ENCODE results near the gene CDH13. TPM values are rescaled to one million over a fixed set of nuclear protein-coding genes. Genes with fewer than 3 reads are reported as not detected.

CDH13 gene
- total and polyA plus RNA-seq, 9 of the 15 experiments (the other 6 are each of a cell fraction or from before 2014, with no cell fraction given): 0.03 TPM; not detected in 8

DNA sequence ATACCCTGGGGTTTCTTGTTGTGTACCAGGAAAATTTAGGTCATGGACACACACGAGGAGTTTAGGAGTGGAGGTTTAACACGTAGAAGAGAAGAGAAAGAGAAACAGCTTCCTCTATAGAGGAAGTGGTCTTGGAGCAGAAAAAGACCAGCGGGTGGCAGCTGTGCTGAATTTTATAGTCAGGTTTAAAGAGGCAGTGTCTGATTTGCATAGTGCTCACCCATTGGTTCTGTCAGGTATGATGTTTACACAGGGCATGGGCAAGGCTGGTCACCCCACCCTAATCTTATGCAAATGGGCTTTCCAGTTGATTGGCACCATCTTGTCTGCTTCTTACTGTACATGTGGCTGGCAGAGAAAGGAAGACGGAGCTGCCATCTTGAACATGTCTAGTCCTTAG lies 309.0 kb downstream of the CDH13 start:
- no peak overlapping the region for H3K9ac ChIP-seq (ENCODE audit: insufficient read depth in 1 of 2, low read depth in 2 of 2, low read length in 2 of 2)
- H3K27ac ChIP-seq (ENCODE audit: extremely low read depth, low read depth, low read length): no peak overlapping the region
- in situ Hi-C loops (cut with MboI): no loop called here
- no peak overlapping the region for H3K4me2 ChIP-seq (ENCODE audit: insufficient read depth, low read length)
- no peak for FAIRE-seq
- no peak for TF ChIP-seq CREBBP (IDR thresholded peaks at IDR 0.05; ENCODE audit: low read depth, low read length)
- TF ChIP-seq GABPB1 (CRISPR knock-in tag; IDR thresholded peaks at IDR 0.05): no peak
- TF ChIP-seq ZKSCAN8 (CRISPR knock-in tag; IDR thresholded peaks at IDR 0.05): no peak
- no peak for TF ChIP-seq ZNF316 (IDR thresholded peaks at IDR 0.05)
- no peak for TF ChIP-seq NFE2L1 (tag; IDR thresholded peaks at IDR 0.05; ENCODE audit: borderline replicate concordance, low read depth)
- no peak for TF ChIP-seq ZSCAN32 (CRISPR knock-in tag; IDR thresholded peaks at IDR 0.05)
- no peak for TF ChIP-seq NCOA4 (IDR thresholded peaks at IDR 0.05; ENCODE audit: partially characterized antibody)
- no peak for TF ChIP-seq CEBPB (tag; IDR thresholded peaks at IDR 0.05)
- no peak for TF ChIP-seq FOS (IDR thresholded peaks at IDR 0.05; ENCODE audit: extremely low read depth, insufficient read length)
- no peak for TF ChIP-seq CBFA2T2 (conservative IDR thresholded peaks at IDR 0.05)
- no peak for TF ChIP-seq LCOR (CRISPR knock-in tag; IDR thresholded peaks at IDR 0.05)
- TF ChIP-seq L3MBTL2 (IDR thresholded peaks at IDR 0.05): no peak
- TF ChIP-seq JUN (IDR thresholded peaks at IDR 0.05; ENCODE audit: borderline replicate concordance, low read depth, low read length): no peak
- TF ChIP-seq JUN (CRISPR knock-in tag; IDR thresholded peaks at IDR 0.05; ENCODE audit: borderline replicate concordance): no peak
- TF ChIP-seq, protein P1, sequence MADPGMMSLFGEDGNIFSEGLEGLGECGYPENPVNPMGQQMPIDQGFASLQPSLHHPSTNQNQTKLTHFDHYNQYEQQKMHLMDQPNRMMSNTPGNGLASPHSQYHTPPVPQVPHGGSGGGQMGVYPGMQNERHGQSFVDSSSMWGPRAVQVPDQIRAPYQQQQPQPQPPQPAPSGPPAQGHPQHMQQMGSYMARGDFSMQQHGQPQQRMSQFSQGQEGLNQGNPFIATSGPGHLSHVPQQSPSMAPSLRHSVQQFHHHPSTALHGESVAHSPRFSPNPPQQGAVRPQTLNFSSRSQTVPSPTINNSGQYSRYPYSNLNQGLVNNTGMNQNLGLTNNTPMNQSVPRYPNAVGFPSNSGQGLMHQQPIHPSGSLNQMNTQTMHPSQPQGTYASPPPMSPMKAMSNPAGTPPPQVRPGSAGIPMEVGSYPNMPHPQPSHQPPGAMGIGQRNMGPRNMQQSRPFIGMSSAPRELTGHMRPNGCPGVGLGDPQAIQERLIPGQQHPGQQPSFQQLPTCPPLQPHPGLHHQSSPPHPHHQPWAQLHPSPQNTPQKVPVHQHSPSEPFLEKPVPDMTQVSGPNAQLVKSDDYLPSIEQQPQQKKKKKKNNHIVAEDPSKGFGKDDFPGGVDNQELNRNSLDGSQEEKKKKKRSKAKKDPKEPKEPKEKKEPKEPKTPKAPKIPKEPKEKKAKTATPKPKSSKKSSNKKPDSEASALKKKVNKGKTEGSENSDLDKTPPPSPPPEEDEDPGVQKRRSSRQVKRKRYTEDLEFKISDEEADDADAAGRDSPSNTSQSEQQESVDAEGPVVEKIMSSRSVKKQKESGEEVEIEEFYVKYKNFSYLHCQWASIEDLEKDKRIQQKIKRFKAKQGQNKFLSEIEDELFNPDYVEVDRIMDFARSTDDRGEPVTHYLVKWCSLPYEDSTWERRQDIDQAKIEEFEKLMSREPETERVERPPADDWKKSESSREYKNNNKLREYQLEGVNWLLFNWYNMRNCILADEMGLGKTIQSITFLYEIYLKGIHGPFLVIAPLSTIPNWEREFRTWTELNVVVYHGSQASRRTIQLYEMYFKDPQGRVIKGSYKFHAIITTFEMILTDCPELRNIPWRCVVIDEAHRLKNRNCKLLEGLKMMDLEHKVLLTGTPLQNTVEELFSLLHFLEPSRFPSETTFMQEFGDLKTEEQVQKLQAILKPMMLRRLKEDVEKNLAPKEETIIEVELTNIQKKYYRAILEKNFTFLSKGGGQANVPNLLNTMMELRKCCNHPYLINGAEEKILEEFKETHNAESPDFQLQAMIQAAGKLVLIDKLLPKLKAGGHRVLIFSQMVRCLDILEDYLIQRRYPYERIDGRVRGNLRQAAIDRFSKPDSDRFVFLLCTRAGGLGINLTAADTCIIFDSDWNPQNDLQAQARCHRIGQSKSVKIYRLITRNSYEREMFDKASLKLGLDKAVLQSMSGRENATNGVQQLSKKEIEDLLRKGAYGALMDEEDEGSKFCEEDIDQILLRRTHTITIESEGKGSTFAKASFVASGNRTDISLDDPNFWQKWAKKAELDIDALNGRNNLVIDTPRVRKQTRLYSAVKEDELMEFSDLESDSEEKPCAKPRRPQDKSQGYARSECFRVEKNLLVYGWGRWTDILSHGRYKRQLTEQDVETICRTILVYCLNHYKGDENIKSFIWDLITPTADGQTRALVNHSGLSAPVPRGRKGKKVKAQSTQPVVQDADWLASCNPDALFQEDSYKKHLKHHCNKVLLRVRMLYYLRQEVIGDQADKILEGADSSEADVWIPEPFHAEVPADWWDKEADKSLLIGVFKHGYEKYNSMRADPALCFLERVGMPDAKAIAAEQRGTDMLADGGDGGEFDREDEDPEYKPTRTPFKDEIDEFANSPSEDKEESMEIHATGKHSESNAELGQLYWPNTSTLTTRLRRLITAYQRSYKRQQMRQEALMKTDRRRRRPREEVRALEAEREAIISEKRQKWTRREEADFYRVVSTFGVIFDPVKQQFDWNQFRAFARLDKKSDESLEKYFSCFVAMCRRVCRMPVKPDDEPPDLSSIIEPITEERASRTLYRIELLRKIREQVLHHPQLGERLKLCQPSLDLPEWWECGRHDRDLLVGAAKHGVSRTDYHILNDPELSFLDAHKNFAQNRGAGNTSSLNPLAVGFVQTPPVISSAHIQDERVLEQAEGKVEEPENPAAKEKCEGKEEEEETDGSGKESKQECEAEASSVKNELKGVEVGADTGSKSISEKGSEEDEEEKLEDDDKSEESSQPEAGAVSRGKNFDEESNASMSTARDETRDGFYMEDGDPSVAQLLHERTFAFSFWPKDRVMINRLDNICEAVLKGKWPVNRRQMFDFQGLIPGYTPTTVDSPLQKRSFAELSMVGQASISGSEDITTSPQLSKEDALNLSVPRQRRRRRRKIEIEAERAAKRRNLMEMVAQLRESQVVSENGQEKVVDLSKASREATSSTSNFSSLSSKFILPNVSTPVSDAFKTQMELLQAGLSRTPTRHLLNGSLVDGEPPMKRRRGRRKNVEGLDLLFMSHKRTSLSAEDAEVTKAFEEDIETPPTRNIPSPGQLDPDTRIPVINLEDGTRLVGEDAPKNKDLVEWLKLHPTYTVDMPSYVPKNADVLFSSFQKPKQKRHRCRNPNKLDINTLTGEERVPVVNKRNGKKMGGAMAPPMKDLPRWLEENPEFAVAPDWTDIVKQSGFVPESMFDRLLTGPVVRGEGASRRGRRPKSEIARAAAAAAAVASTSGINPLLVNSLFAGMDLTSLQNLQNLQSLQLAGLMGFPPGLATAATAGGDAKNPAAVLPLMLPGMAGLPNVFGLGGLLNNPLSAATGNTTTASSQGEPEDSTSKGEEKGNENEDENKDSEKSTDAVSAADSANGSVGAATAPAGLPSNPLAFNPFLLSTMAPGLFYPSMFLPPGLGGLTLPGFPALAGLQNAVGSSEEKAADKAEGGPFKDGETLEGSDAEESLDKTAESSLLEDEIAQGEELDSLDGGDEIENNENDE (IDR thresholded peaks at IDR 0.05; ENCODE audit: low read depth, low read length): no peak
- no peaks in the 10 kb centered on the region for H3K27me3 ChIP-seq (ENCODE audit: control insufficient read depth in 2 of 2, insufficient read depth in 2 of 2, low read length in 2 of 2)
- no peak for DNase-seq (ENCODE audit: extremely low read depth in 1 of 4, low spot score in 3 of 4)
- no peaks in the 10 kb centered on the region for H3K9me1 ChIP-seq (ENCODE audit: control insufficient read depth, insufficient read depth, low read length)
- no peaks in the 10 kb centered on the region; the same call in 1 of the 2 replicates for H3K9me3 ChIP-seq (replicated peaks; ENCODE audit: control insufficient read depth, insufficient read depth, low read depth, low read length)
- no peaks in the 10 kb centered on the region for H3K36me3 ChIP-seq (ENCODE audit: control insufficient read depth, insufficient read depth, low read length)
- WGBS (ENCODE audit: insufficient coverage, low coverage, missing lambda C conversion rate): 0% methylated on average over 4 of the region's 4 CpGs
- H3K79me2 ChIP-seq (ENCODE audit: control insufficient read depth, insufficient read depth, low read length): no peaks in the 10 kb centered on the region
- no peaks in the 10 kb centered on the region for H4K20me1 ChIP-seq (replicated peaks; ENCODE audit: control insufficient read depth, insufficient read depth, low read length)
- H2AFZ ChIP-seq (ENCODE audit: low read depth, low read length): no peak overlapping the region
- no peak overlapping the region for H3K4me3 ChIP-seq
- BruUV-seq (replicated peaks): no TSS peak
- intact Hi-C loops (cut with micrococcal nuclease): no loop called here
- POLR2A ChIA-PET: interaction anchor here (0.7 kb wide), 1 partner anchor 9 kb away, joined by 3 read pairs; no protein-coding TSS in a partner anchor
- ATAC-seq: no peak
- CTCF ChIA-PET (ENCODE audit: low intra/inter-chr PET ratio): no interaction called here
- no peaks in the 10 kb centered on the region for H3K4me1 ChIP-seq (replicated peaks in 1 of 2; ENCODE audit: control insufficient read depth in 2 of 2, insufficient read depth in 2 of 2, low read length in 2 of 2)

Data from K562 (cell line).